Uterus (tissue), 2 donors: Measurements from ENCODE around the gene CYP2A7.

ENCODE experiments used
- CTCF ChIP-seq, 4 experiments: fragments of 200-600 bp in 2 of 4; fragments of 450-650 bp in 2 of 4; sonication (generic) in 2 of 4; IDR thresholded peaks; one replicate each; pipeline ENCODE4 v1.5.1; 2016 to 2019; ENCODE audit warnings: antibody characterized with exemption in 4 of 4, mild to moderate bottlenecking in 2 of 4, moderate library complexity in 1 of 4
- POLR2A ChIP-seq, 2 donors: fragments of 450-650 bp; IDR thresholded peaks; one replicate each; pipeline ENCODE4 v1.6.1; 2016; ENCODE audit warnings: antibody characterized with exemption in 2 of 2, mild to moderate bottlenecking in 1 of 2, moderate library complexity in 1 of 2

GRCh38 chr19:40888191-40888590 lies 6.2 kb upstream of the CYP2A7 start:
- TF ChIP-seq CTCF (IDR thresholded peaks at IDR 0.05) (no peak), POLR2A (IDR thresholded peaks at IDR 0.05) (no peak)
